ENCODE results near the gene EPHB3.
"Not testable (repeated sequence)": the region's sequence is repeated elsewhere in the genome, so short reads cannot be mapped to it uniquely, and the experiment has no call there.

Gene EPHB3

DNA sequence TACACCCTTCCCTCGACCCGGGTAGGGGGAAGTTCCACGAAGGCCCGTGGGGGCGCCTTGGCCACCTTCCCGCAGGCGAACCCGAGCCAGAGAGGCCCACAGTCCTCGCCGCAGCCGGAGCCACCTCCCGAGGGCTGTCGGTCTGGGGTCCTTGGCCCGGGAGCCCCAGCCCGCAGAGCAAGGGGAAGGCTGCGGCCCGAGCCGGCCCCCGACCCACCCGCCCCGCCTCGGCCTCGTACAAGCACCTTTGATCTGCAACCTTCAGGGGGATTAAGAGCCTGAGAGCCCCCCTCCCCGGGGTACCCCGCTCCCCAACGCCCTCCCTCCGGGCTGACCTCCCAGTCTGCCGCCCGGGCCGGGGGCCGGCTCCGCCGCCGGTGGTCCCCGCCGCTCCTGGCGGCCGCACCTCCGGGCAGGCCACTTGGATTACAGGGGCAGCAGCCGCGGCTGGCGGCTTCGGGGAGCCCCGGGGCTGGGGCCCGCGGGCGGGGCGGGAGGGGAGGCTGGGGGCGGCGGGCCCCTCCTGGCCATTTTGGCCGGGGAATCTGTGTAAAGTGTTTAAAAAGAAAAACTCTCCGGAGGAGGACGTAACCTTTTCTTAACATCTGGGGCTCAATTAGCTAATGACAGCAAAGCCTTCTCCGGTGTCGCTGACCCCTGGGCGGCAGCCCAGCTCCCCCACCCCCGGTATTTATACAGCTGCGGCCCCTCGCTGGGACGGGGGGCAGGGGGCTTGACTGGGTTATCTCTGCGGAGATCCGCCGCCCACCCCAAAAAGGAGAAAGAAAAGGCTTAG, 40.2 kb downstream of the EPHB3 start:
- peak; percentile 63 for DNase-seq

- DNase-seq, result peak; percentile 71
Measured at GRCh38 chr3:184602372-184603150, 41.0 kb downstream of the EPHB3 start.

DNA sequence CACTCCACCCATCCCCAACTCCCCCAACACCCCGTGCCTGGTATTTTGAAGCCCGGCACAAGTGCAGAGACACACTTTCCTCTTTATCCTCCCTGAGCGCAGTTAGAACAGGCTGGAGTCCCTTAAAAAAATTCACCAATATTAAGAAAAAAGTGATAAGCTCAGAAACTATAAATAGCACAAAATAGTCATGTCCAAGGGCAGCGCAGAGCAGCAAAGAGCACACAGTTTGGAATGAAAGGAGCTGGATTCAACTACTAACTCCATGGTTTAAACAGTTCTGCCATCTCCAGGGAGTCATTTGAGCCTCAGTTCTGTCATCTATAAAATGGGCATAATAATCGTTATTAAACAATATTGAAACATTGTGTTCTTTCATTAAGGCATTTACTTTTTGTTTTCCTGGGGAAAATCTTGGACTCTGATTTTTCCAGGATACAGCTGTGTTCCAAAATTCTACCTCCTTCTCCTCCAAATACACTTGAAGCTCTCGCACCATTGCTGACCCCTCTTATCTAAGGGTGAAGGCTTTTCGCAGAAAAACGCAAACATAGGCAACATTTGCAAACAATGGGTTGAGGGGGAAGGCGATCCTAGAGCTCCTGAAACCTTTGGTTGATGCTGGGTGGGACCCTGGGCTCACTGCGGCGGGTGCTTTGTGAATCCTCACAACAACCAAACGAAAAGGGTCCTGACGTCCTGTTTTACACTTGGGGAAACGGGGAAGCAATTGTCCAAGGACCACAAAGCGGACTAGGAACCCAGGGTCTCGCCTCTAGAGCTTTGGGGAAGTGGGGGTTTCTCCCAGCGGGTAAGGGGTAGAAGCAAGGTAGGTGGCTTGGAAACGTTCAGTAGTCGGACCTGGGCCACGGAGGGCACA, 41.8 kb downstream of the EPHB3 start:
- no peak for DNase-seq

GRCh38 chr3:184604039-184604601, 42.5 kb downstream of the EPHB3 start:
- DNase-seq, result peak; percentile 77

GRCh38 chr3:184604615-184605290, 43.2 kb downstream of the EPHB3 start:
- peak; percentile 18 for DNase-seq

DNA sequence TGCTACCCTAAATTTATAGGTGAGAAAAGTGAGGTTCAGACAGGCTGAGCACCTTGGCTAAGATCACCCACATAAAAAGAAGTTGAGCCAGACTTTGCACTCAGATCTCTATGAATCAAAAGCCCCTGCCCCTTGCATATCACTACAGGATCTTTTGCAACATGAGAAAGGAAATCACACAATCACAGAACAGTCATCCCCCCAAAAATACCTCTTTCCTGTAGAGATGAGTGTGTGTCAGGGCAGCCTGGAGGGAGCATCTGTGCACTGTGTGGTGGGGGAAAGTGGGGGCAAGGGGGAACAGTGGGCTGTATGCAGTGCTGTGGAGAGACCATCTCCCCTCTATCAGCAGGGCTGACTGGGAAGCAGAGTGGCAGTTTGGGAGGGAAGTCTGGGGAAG, 46.6 kb downstream of the EPHB3 start:
- DNase-seq, result no peak

GRCh38 chr3:184609476-184610244, 48.1 kb downstream of the EPHB3 start:
- no peak for DNase-seq

GRCh38 chr3:184610245-184610871, 48.8 kb downstream of the EPHB3 start:
- no peak for DNase-seq

DNA sequence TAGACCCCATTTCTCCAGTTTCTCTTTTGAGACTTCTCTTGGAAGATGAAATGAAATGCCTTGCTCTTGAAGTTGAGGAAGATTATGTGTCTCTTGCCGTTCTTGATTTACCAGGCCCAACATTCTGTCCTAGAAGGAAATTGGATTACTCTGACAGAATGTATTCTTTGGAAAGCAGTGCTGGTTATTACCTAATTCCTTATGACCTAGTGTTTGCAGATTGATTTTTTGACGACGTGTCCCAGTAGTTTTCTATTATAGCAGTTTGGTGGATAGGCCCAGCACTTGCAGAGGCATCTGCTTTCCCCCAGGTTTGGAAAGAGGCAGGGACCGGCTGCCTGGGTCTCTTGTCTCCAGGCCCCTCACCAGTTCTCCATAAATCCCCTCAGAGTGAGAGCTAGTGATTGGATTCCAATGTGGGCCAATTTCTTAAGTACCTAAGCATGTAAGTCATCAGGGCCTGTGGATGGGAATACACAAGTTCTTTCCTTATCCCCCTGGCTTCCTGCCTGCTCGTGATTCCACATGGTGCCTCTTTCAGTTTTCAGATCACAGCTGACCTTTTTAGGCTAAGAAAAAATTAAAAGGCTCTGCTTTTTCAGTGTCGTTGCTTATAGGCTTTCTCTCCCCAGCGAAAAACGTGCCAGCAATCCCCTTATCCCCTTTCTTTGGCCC, 50.2 kb downstream of the EPHB3 start:
- DNase-seq, result peak; percentile 84

DNA sequence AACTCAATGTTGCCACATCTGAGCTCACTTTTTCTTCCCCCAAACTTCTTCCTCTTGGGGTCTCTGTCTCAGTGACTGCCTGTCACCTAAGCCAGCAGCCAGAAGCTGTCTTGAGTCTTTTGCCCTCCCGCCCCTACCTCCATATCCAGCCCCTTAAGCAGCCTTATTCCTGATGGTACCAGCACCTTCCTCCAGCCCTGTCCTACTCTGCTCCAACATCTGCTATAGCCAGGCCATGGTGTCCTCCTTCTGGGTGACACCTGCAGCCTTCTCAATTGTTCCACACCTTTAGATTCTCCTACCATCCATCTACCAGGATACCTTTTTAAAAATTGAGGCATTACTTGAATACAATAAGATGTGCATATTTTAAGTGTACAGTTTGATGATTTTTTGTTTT, 53.8 kb downstream of the EPHB3 start:
- DNase-seq, result no peak

- DNase-seq, result no peak
Measured at GRCh38 chr3:184616436-184616835, 54.9 kb downstream of the EPHB3 start.

DNA sequence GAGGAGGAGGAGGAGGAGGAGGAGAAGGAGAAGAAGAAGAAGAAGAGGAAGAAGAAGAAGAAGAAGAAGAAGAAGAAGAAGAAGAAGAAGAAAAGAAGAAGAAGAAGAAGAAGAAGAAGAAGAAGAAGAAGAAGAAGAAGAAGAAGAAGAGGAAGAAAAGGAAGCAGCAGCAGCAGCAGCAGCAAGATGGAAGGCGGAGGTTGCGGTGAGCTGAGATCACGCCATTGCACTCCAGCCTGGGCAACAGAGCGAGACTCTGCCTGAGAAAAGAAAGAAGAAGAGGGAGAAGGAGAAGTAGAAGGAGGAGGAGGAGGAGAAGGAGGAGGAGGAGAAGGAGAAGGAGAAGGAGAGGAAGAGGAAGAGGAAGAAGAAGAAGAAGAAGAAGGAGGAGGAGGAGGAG, 55.7 kb downstream of the EPHB3 start:
- DNase-seq, result not testable (repeated sequence)

GRCh38 chr3:184618811-184619210, 57.2 kb downstream of the EPHB3 start:
- no peak for DNase-seq

DNA sequence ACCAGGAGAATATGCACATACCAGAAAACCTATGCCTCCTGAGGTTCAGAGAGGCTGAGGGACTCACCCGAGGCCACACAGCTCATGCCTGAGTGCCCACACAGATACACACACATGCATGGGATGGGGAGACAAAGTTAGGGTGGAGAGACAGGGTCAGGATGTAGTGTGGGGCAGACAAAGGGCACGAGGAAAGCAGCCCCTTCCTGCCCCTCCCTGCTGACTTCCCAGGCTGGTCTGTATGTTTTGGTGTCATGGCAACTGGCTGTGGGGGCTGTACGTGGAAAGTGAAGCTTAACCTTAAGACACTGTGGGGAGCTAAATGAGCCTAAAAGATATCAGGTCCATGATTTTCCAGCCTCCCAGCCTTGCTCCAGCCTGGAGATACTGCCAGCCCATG, 57.8 kb downstream of the EPHB3 start:
- peak; percentile 72 for DNase-seq

DNA sequence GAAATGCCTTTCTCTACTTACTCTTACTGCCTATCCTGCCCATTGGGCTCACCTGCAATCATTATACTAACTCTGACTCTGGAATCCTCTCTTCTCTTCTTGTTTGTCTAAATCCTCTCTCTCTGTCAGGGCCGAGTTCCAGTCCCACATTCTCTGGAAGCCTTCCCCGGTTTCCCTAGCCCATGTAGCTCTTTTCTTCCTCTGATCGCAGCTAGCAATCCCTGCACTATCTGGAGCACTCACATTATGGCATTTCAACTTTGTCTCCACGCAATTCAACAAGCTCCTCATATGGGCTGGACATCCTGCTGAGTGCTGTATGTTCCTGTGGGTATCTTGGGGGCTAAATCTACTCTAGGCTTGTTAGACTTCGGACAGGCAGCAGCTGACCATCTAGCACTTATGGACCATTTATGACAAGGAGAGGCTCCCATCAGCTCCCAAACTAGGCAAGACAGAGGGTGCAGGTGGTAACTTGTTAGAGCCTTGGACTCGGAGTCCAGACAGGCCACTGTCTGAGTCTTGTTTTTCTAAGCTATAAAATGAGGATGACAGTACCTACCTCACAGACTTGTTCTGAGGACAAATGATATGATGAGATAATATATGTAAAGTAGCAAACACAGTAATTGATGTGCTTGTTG, 58.3 kb downstream of the EPHB3 start:
- no peak for DNase-seq

DNA sequence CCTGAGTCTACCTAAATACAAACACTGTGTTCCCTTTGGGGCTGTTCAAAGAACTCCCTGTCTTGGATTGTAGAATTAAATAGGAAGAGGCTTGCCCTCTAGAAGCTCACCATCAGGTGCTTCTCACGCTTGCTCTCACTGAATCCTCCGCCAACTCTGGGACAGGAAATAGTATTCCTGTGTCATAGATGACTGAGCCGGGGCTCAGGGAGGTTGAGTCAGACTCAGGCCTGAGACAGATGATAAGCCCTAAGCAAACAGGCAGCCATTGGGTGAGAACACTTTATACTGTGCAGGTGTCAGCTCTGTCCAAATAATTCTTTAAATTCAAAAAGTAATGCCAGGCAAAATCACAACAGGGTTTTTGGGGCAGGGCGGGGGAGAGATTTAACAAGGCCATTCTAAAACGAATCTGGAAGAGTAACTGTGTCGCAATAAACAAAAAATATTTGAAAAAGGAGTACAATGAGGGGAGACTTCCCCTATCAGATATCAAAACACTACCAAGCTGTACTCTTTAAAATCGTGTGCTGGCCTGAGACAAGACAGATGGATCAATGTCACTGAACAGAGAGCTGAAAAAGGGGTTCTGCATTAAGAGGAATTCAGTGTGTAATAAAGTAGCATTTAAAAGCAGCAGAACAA, 59.0 kb downstream of the EPHB3 start:
- no peak for DNase-seq

DNA sequence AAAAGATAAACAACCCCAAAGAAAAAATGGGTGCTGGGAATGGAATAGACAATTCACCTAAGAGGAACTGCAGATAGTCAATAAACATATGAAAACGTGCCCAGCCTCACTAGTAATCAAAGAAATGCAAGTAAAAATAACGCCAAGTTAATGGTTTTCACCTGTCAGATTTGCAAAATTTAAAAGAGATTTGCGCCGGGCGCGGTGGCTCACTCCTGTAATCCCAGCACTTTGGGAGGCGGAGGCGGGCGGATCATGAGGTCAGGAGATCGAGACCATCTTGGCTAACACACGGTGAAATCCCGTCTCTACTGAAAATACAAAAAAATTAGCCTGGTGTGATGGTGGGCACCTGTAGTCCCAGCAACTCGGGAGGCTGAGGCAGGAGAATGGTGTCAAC, 60.6 kb downstream of the EPHB3 start:
- not testable (repeated sequence) for DNase-seq

GRCh38 chr3:184626923-184627322, 65.3 kb downstream of the EPHB3 start:
- DNase-seq, result no peak

DNA sequence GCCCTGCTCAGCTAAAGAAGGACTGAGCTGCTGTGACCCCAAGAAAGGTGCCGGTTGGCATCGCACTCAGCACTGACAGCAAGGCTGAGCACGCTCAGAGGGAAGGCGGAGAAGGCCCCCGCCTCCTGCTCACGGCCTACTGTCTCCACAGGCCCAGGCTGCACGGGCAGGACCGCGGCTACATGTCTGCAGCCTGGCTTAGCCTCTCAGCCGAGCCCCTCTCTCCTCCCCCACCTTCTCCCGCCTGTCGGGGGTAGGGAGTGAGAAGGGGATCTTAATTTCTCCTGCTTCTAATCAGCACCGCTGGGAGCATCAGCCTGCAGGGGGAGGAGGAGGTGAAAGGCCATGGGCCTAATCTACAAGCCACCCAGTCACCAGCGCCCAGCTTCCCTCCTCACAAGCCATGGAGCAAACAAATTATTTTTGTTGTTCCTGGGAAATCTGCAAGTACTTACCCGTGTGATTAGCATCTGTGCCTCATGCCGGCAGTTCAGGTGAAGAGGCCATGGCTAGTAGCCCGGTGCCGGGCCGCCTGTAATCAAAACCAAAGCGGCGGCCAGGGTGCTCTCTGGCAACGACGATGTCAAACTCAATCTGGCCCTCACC, 68.1 kb downstream of the EPHB3 start:
- DNase-seq, result no peak

All from left hindlimb (tissue), 1 donor.